Testis (tissue), 3 donors: Measurements from ENCODE around the gene RTP3. TPM values are rescaled to one million over a fixed set of nuclear protein-coding genes. Genes with fewer than 3 reads are reported as not detected.

ENCODE experiments used
- DNase-seq: peaks from one replicate; pipeline ENCODE4 v3.0.0-alpha.2; 2019
- H3K27ac ChIP-seq, 2 donors: fragments of 200-600 bp; sonication (generic); one replicate each; pipeline ENCODE4 v1.5.1; 2019
- H3K27me3 ChIP-seq: fragments of 200-600 bp; sonication (generic); one replicate; pipeline ENCODE4 v1.5.1; 2019
- H3K36me3 ChIP-seq: fragments of 200-600 bp; sonication (generic); one replicate; pipeline ENCODE4 v1.5.1; 2017; ENCODE audit warnings: low read depth; ENCODE audit errors: missing control alignments
- H3K4me1 ChIP-seq: fragments of 200-600 bp; sonication (generic); one replicate; pipeline ENCODE4 v1.5.1; 2019
- H3K4me3 ChIP-seq, 2 donors: fragments of 200-600 bp; sonication (generic); one replicate each; pipeline ENCODE4 v1.5.1; 2017 to 2019
- H3K9me3 ChIP-seq: fragments of 200-600 bp; sonication (generic); one replicate; pipeline ENCODE4 v1.5.1; 2017
- CTCF ChIP-seq, 3 experiments: fragments of 450-650 bp in 2 of 3; fragments of 200-600 bp in 1 of 3; sonication (generic) in 1 of 3; IDR thresholded peaks; one replicate each; pipeline ENCODE4 v1.5.1; 2016 to 2019; ENCODE audit warnings: antibody characterized with exemption in 3 of 3, mild to moderate bottlenecking in 2 of 3, moderate library complexity in 1 of 3
- POLR2A ChIP-seq: fragments of 450-650 bp; IDR thresholded peaks from one replicate; pipeline ENCODE4 v1.6.1; 2017; ENCODE audit warnings: antibody characterized with exemption, mild to moderate bottlenecking, moderate library complexity
- WGBS, 2 donors: methylation state at CpG; one replicate each; pipeline ENCODE4 v1.1.5; 2018; 5-methylcytosine and 5-hydroxymethylcytosine counted together
- intact Hi-C: fragments of 100-400 bp; cut with DNase I; formaldehyde crosslinking; loops from one replicate; pipeline ENCODE4 v1.15.1; 2023; ENCODE audit warnings: low total_unique reads
- polyA plus RNA-seq: library from polyadenylated mRNA; stranded (reverse); fragments of 350-450 nt; fragmentation: Illumina TruSeq; extraction: RNeasy Lipid Tissue Mini Kit (QIAGEN cat#74804); gene quantifications from one replicate; pipeline ENCODE4 v1.2.3, GENCODE V29; 2014; ENCODE audit warnings: low read depth, low replicate concordance; ENCODE audit not compliant: insufficient read depth
- total RNA-seq, 2 donors: library from RNA; depleted of rRNA; stranded (reverse); fragments of >200 nt; gene quantifications; one replicate each; pipeline ENCODE4 v1.2.3, GENCODE V29; 2016

RTP3 gene
- total and polyA plus RNA-seq, 3 donors from 2014 or later: 0.50 to 2.0 (median 1.1) TPM

GRCh38 chr3:46468753-46469600 lies 28.8 kb upstream of the RTP3 start:
- no peak for DNase-seq
- no peak overlapping the region for H3K4me3 ChIP-seq
- no peaks in the 10 kb centered on the region for H3K27me3 ChIP-seq
- WGBS, 2 donors: 83 to 92% methylated on average over 6 of the region's 6 CpGs
- H3K4me1 ChIP-seq: peaks cover 4% of the 10 kb centered on the region
- H3K27ac ChIP-seq: no peak overlapping the region
- intact Hi-C loops: no loop called here
- H3K9me3 ChIP-seq: no peaks in the 10 kb centered on the region
- H3K36me3 ChIP-seq: no peaks in the 10 kb centered on the region
- no peak for TF ChIP-seq CTCF (IDR thresholded peaks at IDR 0.05)
- TF ChIP-seq POLR2A: no peak

- Histone ChIP-seq H3K4me1 (no peaks in the 10 kb centered on the region), H3K27me3 (no peaks in the 10 kb centered on the region), H3K9me3 (no peaks in the 10 kb centered on the region), H3K36me3 (no peaks in the 10 kb centered on the region), H3K27ac (no peak overlapping the region), H3K4me3 (no peak overlapping the region)
- no peak for DNase-seq
- 50 to 60% methylated on average over 2 to 3 of the region's 3 CpGs for WGBS, 2 donors
- TF ChIP-seq POLR2A (no peak), CTCF (IDR thresholded peaks at IDR 0.05) (no peak)
- intact Hi-C loops: no loop called here
Measured at GRCh38 chr3:46469680-46470357, 28.0 kb upstream of the RTP3 start.

GRCh38 chr3:46470831-46471230 lies 26.9 kb upstream of the RTP3 start:
- 94 to 98% methylated on average over 4 of the region's 4 CpGs for WGBS, 2 donors
- no peaks in the 10 kb centered on the region for H3K4me1 ChIP-seq
- no peaks in the 10 kb centered on the region for H3K9me3 ChIP-seq
- DNase-seq: no peak
- no peak for TF ChIP-seq POLR2A
- no peak for TF ChIP-seq CTCF (IDR thresholded peaks at IDR 0.05)
- intact Hi-C loops: no loop called here
- H3K4me3 ChIP-seq: no peak overlapping the region
- H3K27me3 ChIP-seq: no peaks in the 10 kb centered on the region
- no peak overlapping the region for H3K27ac ChIP-seq
- H3K36me3 ChIP-seq: no peaks in the 10 kb centered on the region

GRCh38 chr3:46471371-46471914 lies 26.3 kb upstream of the RTP3 start:
- no peak for DNase-seq
- H3K36me3 ChIP-seq: no peaks in the 10 kb centered on the region
- H3K27ac ChIP-seq: no peak overlapping the region
- H3K4me3 ChIP-seq: no peak overlapping the region
- intact Hi-C loops: no loop called here
- no peak for TF ChIP-seq CTCF (IDR thresholded peaks at IDR 0.05)
- no peak for TF ChIP-seq POLR2A
- no peaks in the 10 kb centered on the region for H3K9me3 ChIP-seq
- no peaks in the 10 kb centered on the region for H3K4me1 ChIP-seq
- WGBS, 2 donors: 88 to 97% methylated on average over 4 to 5 of the region's 5 CpGs
- H3K27me3 ChIP-seq: no peaks in the 10 kb centered on the region
